ENCODE results near the gene RNLS.

The RNLS gene

DNA sequence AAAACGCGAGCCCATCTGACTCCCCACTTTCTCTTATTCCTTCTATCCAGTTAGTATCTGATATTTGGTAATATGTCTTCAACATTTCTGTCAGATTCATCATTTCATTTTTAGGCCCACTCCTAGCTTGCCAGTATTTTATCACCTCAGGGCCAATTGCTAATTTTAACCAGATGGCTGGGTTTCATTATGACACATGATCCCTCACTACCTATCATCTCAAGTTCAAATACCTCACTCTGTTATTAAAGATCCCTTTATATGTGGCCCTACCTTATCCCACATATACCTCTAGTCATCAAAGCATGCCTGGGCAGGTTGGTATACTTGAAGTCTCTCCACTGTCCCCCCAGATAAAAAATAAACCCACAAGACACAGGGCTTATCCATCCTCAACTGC is 104.9 kb downstream of the RNLS start:
- no peak for DNase-seq (ENCODE audit: low read depth in 2 of 2, low spot score in 1 of 2)

GRCh38 chr10:88477343-88478085 is 105.6 kb downstream of the RNLS start:
- no peak for DNase-seq (ENCODE audit: low read depth in 2 of 2, low spot score in 1 of 2)

- no peak for DNase-seq (ENCODE audit: low read depth in 2 of 2, low spot score in 1 of 2)
Measured at GRCh38 chr10:88474884-88475844, 108.0 kb downstream of the RNLS start.

DNA sequence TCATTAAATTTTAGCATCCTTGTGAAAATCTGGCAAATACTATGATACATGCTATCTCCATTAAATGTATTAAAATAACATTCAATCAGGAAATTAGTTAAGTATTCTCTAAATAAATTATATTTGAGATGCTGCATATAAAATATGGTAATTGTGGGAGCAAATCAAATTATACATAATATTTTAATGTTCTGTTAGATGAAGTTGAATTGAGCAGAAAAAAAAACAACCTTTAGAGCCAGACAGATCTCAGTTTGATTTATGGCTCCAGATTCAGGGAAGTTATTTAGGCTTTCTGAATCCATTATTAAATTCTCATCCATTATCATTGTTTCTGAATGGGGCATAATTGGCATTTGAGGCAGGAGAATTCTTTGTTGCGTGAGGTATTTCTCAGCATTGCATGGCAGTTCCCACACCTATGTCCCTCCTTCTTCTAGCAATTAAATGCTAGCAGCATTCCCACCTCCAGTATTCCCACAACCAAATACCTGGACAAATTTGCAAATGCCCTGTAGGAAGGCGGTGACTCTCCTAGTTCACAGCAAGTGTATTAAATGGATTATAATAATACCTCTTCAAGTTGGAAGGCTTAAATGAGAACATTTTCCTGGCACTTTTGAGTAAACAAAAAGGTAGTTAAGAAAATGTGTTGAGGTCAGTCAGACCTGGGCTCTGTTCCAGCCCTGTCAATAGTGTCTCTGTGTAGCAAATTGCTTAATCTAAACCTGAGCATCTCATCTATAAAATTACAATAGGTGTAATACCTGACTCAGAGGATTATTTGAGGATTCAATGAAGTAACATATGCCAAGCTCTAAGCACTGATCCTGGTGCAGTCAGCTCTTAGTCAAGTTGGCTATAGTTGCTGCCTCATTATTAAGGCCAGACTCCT is 108.9 kb downstream of the RNLS start:
- DNase-seq (ENCODE audit: low read depth in 2 of 2, low spot score in 1 of 2): no peak

- DNase-seq (ENCODE audit: low read depth in 2 of 2, low spot score in 1 of 2): no peak
Measured at GRCh38 chr10:88472540-88472939, 110.6 kb downstream of the RNLS start.

GRCh38 chr10:88471899-88472298 is 111.2 kb downstream of the RNLS start:
- no peak for DNase-seq (ENCODE audit: low read depth in 2 of 2, low spot score in 1 of 2)

DNA sequence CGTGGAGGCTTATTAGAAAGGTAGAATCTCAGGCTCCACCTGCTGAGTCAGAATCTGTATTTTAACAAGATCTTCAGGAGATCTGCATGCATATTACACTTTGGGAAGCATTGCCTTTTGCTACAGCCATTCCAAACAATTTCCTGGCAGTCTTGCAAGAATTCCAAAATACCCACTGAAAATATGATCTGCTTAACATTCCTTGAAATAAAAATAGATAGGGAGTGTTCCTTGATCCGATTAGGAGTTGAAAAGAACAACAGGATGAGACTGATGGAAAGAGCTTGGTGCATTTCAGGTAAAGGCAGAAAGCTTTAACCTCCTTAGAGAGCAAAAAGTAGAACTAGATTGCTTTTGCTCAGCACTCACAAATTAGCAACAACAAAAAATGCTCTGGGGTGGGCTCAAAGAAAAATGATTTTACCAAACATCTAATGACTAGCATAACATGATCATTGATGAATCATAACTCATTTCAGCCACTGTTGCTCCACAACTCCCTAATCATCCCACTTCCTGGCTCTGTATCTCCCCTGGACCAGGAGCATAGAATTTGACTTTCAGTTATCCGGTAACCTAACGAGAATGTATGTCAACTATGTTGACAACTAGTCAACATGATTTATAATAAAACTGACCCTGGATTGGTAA is 115.2 kb downstream of the RNLS start:
- DNase-seq (ENCODE audit: low read depth in 2 of 2, low spot score in 1 of 2): no peak

DNA sequence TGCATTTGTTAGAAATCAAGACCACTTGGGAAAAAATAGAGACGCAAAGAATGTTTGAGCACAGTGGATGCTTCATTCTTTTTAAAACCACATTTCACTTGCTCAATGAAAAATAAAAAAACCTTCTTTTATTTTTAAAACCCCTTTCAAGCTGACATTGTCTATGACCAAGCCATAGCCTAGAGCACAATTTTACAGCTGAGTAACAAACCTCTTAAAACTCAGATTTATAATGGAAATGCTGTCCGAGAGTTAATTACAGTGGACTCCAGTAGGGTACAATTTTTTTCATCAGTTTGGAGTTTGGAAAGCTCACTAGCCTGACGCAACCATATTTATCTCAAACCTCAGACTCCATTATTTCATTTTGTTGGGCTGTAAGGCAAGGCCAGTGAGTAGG is 116.3 kb downstream of the RNLS start:
- DNase-seq (ENCODE audit: low read depth in 2 of 2, low spot score in 1 of 2): no peak

GRCh38 chr10:88465765-88466164 is 117.4 kb downstream of the RNLS start:
- no peak for DNase-seq (ENCODE audit: low read depth in 2 of 2, low spot score in 1 of 2)

DNA sequence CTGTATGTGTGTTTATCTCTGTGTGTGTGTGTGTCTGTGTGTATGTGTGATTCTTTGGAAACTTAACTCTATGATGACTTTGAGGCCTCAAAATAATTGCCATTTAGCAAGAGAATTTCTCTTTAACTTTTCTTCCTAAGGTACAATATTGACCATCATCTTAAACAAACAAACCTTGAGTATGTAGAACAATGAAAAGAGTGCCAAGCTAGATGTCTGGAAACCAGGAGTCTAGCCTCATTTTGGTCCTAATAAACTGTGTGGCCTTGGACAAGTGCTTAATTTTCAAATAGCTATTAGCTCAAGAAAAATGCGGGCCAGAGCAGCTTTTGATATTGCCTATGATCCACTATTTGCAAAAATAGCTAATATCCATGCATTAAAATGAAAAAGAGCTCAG is 119.3 kb downstream of the RNLS start:
- DNase-seq (ENCODE audit: low read depth in 2 of 2, low spot score in 1 of 2): no peak

DNA sequence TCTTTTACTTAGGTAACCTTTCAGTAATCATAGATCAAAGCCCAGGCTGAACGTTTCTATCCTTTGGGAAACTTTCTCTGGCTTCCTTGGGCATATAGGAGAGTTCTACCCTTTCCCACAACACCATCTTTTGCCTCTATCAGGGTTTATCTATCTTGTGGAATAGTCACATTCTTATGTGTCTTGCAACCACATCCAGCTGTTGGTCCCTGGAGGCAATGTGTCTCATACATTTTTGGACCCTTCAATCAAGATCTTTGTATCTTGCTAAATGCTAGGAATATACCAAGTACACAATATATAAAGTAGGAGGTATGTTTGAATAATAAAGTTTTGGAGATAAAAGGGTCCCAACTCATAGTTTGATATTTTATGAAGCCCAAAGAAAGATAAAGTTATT is 121.7 kb downstream of the RNLS start:
- DNase-seq (ENCODE audit: low read depth in 2 of 2, low spot score in 1 of 2): no peak

DNA sequence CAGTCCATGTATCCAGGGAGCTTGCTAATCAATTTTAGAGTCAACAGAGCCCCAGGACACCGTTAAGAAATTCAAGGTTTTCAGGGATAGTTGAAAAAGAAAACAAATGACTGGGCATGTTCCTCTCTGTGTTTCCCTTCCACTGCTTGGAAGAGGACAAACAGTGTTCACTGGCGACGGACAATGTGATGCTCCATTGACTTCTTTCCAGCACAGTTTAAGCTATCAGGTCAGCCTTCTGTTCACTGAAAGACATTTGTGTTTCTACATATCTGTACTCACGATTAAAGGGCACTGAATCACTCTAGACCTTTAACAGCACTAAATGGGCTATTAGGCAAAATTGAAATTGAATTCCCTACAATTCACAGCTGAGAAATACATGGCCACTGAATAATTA is 123.6 kb downstream of the RNLS start:
- no peak for DNase-seq (ENCODE audit: low read depth in 2 of 2, low spot score in 1 of 2)

DNA sequence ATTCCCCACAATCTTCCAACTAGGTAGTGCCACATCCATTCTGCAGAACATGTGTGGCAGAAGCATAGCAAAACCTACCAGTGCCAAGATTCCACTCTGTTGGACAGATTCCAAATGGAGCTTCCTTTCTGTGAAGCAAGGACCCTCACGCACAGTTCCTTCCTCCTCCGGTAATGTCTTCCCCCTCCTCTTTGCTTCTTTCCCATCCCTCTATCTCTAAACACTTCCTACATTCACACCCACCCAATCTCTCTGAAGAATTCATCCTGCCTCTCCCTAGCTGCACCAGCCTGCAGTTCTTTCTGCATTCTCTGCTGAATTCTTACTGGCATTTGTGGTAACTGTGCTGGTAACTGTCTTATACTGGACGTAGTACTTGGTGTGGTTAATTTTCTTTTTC is 124.9 kb downstream of the RNLS start:
- DNase-seq (ENCODE audit: low read depth in 2 of 2, low spot score in 1 of 2): no peak

DNA sequence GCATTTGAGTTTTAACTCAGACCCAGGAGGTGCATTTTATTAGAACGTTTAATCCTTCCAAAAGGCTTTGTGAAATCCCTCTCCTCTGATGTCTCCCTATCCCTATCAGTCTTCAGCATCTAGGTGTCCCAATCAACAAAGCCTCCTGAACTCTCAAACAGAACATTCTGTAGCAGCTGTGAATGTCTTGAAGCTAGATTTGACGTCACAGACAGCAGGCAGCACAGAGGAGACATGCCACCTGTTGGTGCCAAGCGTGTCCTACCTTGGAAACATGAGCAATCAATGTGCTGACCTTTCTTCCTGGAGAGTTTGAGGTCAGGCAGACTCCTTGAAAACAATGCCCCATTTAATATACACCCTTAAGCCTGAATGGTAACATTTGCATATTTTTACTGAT is 125.5 kb downstream of the RNLS start:
- DNase-seq (ENCODE audit: low read depth in 2 of 2, low spot score in 1 of 2): no peak

- DNase-seq (ENCODE audit: low read depth in 2 of 2, low spot score in 1 of 2): no peak
Measured at GRCh38 chr10:88456730-88457129, 126.4 kb downstream of the RNLS start.

DNA sequence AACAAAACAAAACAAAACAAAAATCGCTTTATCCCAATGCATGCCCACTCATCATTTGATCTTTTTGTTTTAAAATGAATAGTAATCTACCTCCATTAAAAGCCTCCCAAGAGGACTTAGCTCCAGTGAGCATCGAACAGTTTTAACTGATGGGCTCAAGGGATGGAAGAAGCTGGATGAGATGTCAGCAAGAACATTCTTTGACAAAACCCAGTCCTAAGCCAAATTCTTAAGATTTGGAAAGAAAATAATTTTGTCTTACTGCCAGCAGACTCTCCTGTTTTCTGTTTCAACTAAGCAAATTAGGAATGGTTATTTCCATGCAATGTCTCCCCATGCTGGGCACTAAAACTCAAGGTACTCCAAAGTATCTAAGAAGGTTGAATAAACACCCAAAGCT is 127.3 kb downstream of the RNLS start:
- DNase-seq (ENCODE audit: low read depth in 2 of 2, low spot score in 1 of 2): no peak

DNA sequence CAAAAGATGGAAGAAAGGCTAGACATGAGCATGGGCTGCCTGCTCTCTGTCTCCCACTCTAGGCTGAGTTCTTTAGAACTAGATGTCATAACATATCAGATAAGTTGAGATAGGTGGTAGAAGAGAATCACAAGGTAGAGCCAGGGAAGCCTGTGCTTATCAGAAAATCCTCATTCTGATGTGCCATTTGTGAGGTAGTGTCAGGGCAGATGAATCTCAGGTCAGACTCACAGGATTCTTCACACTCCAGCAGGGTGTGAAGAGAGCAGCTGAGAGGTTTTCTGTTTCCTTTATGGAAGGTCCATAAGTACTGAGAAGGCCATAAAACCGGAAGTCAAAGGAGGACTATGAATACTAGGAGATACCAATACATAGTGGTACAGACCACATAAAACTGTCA is 132.9 kb downstream of the RNLS start:
- DNase-seq (ENCODE audit: low read depth in 2 of 2, low spot score in 1 of 2): no peak

DNA sequence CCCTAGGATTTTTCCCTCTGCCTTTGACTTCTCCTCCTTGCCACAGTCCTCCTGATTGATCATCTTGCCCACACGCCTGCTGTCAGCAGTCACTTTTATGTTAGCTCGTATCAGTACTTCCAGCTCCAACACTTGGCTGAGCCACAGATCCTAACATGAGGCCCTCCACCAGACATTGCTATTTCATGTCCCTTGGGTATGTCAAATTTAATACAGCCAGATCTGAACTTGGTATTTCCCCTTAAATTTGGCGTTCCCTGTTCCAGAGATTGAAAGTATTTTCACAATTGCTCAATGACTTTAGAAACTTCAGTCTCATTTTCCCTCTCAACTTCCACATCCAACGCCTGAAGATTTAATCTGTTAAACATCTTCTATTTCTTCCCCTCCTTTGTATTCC is 140.4 kb downstream of the RNLS start:
- DNase-seq (ENCODE audit: low read depth in 2 of 2, low spot score in 1 of 2): no peak

- no peak for DNase-seq (ENCODE audit: low read depth in 2 of 2, low spot score in 1 of 2)
Measured at GRCh38 chr10:88440541-88440940, 142.6 kb downstream of the RNLS start.

DNA sequence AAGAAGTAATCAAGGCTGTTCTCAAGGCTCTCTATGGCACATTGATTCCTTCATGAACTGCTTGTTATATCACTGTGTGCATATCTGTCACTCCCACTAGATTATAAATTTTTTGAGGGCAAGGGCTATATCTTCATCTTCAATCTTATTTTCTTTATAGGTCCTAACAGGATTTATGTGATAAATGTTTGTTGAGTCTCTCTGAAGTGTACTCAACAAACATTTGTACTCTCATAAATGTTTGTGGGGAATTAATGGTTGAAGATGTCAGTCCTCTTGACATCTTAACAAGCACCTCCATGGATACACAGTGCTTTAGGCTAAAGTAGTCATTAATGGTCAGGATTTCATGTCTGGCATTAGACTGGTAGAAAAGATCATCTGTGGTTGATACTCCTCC is 143.2 kb downstream of the RNLS start:
- no peak for DNase-seq (ENCODE audit: low read depth in 2 of 2, low spot score in 1 of 2)

DNA sequence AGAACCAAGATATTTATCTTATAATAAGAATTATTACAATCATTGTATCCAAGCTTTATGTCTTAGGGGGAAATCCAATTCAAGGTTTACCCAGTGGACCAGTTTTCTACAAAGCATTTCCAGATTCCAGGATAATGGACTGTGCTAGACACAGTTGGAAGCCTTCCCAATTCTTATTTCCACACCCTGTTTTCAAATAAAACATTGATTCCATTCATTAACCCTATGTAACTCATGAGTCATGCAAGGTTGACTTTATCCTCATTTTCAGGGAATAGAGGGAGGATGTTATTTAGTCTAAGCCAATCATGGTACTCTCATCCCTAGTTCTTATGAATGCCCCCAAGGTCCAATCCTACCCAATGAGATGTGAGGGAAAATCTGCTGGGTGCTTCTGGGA is 145.7 kb downstream of the RNLS start:
- no peak for DNase-seq (ENCODE audit: low read depth in 2 of 2, low spot score in 1 of 2)

Measured in stimulated activated CD8-positive, alpha-beta memory T cell treated with anti-CD3 and anti-CD28 coated beads, Interleukin-4, amount 100 ng/mL, for 4 hours (primary cell).